Peyer's patch (tissue), 4 donors: ENCODE results near the gene PLEKHA3.

ENCODE experiments used
- CTCF ChIP-seq, 6 experiments: fragments of 450-650 bp in 4 of 6; fragments of 200-600 bp in 2 of 6; sonication (generic) in 1 of 6; IDR thresholded peaks; one replicate each; pipeline ENCODE4 v1.5.1; 2017 to 2019; ENCODE audit warnings: antibody characterized with exemption in 6 of 6, mild to moderate bottlenecking in 3 of 6, moderate library complexity in 1 of 6
- POLR2A ChIP-seq, 2 donors: fragments of 450-650 bp; IDR thresholded peaks; one replicate each; pipeline ENCODE4 v1.5.1; 2017; ENCODE audit warnings: antibody characterized with exemption in 2 of 2, mild to moderate bottlenecking in 2 of 2, moderate library complexity in 2 of 2

DNA sequence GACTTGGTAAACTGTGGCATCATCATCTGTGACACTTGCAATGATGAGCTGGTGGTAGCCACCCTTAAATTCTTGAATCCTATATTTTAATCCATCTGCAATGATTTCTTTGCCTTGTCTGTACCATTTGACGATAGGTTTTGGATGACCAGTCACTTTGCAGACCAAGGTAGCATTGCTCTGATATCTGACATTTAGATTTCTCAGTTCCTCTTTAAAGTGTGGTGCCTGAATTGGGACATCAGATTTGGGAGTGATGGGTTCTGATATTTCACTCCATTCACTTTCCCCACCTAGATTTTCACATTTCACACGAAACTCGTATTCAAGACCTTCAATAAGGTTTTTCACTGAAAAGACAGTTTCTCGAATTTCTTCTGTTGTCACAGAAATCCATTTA, 55.8 kb downstream of the PLEKHA3 start:
- TF ChIP-seq CTCF (IDR thresholded peaks at IDR 0.05) (no peak), POLR2A (IDR thresholded peaks at IDR 0.05) (no peak)
